HG03378 (cell line): ENCODE results near the gene ZNF382.

ENCODE experiments used
- ATAC-seq: cut with Tn5 transposase; IDR thresholded peaks from one replicate; pipeline ENCODE4 v1.9.1; 2021; ENCODE audit warnings: mild to moderate bottlenecking, moderate library complexity; ENCODE audit not compliant: unreplicated experiment

The ZNF382 gene

GRCh38 chr19:36674201-36674600, 69.1 kb downstream of the ZNF382 start:
- ATAC-seq = no peak

GRCh38 chr19:36679455-36679854, 74.3 kb downstream of the ZNF382 start:
- no peak for ATAC-seq
